ENCODE measurements around the gene AHDC1.

DNA sequence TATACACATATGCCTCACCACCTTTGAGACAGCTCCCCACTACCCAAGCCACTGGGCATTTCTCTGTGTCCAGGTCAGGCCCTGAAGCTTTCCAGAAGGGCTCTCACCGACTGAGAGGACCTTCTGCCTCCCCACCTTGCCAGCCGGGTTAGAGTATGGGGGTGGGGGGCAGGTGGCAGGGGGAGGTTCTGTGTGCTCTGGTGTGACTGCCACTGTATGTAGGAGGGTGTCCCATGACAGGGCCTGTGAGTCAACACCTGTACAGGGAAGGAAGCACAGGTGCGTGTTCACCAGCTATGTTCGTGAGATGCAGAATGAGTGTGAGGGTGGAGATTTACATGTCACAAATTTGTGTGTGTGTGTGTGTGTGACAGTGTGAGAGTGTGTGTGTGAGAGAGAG is 7.0 kb downstream of the AHDC1 start:
- TF ChIP-seq ZNF563 (CRISPR knock-in tag; IDR thresholded peaks at IDR 0.05) (no peak), HIVEP1 (CRISPR knock-in tag; IDR thresholded peaks at IDR 0.05) (no peak)

Data from HepG2 (cell line).